ENCODE results near the gene PPP2R2C. TPM values are rescaled to one million over a fixed set of nuclear protein-coding genes. Genes with fewer than 3 reads are reported as not detected.

Gene PPP2R2C
- polyA plus RNA-seq, 1 donor (not counting 4 experiments of a cell fraction or from before 2014, with no cell fraction given): 12.3 TPM

DNA sequence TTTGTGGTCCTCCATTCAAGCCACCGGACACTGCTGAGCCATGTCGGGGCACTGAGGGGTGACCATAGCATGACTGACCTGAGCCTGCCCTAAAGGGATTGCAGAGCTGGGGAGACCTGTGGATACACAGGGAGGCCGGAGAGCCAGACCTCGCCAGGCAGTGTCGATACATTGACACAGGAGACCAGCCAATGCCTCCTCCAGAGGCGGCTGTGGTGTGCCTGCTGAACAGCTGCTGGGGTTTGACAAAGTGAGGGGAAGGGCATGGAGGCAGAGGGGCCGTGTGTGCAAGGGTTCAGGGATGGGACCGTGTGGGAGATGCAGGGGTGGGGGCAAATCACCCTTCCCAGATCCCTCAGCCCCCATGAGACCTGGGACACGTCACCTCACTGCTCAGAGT is 48.0 kb downstream of the PPP2R2C start:
- no peak overlapping the region for H3K9ac ChIP-seq (ENCODE audit: control insufficient read depth, extremely low read depth, insufficient read depth, low read length)
- FAIRE-seq: no peak
- no peaks in the 10 kb centered on the region for H3K27me3 ChIP-seq (ENCODE audit: control insufficient read depth, extremely low read depth, insufficient read depth, low read length)
- H3K27ac ChIP-seq (ENCODE audit: control insufficient read depth, insufficient read depth, low read length): no peak overlapping the region
- no peaks in the 10 kb centered on the region for H3K9me1 ChIP-seq (ENCODE audit: control insufficient read depth, extremely low read depth, insufficient read depth, low read length)
- no peak overlapping the region for H3K4me2 ChIP-seq (ENCODE audit: control insufficient read depth, extremely low read depth, insufficient read depth, low read depth, low read length)
- no peak overlapping the region for H2AFZ ChIP-seq (ENCODE audit: control insufficient read depth, low read length)
- dilution Hi-C loops (cut with MboI; ENCODE audit: extremely low pct_ligation_motif_present, low sequenced_read_pairs): no loop called here
- H3K36me3 ChIP-seq (ENCODE audit: control insufficient read depth in 2 of 2, extremely low read depth in 1 of 2, insufficient read depth in 2 of 2, low read length in 2 of 2): no peaks in the 10 kb centered on the region
- no peaks in the 10 kb centered on the region for H4K20me1 ChIP-seq (ENCODE audit: control insufficient read depth, extremely low read depth, insufficient read depth, low read length)
- no peaks in the 10 kb centered on the region for H3K4me1 ChIP-seq (ENCODE audit: control insufficient read depth, extremely low read depth, insufficient read depth, low read length)
- TF ChIP-seq, protein P1, sequence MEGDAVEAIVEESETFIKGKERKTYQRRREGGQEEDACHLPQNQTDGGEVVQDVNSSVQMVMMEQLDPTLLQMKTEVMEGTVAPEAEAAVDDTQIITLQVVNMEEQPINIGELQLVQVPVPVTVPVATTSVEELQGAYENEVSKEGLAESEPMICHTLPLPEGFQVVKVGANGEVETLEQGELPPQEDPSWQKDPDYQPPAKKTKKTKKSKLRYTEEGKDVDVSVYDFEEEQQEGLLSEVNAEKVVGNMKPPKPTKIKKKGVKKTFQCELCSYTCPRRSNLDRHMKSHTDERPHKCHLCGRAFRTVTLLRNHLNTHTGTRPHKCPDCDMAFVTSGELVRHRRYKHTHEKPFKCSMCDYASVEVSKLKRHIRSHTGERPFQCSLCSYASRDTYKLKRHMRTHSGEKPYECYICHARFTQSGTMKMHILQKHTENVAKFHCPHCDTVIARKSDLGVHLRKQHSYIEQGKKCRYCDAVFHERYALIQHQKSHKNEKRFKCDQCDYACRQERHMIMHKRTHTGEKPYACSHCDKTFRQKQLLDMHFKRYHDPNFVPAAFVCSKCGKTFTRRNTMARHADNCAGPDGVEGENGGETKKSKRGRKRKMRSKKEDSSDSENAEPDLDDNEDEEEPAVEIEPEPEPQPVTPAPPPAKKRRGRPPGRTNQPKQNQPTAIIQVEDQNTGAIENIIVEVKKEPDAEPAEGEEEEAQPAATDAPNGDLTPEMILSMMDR (optimal IDR thresholded peaks at IDR 0.05 in 1 of 3, IDR thresholded peaks at IDR 0.05 in 1 of 3, conservative IDR thresholded peaks at IDR 0.05 in 1 of 3; ENCODE audit: extremely low read depth in 1 of 3, insufficient read depth in 2 of 3, low read length in 3 of 3): no peak
- no peak for TF ChIP-seq EZH2 (IDR thresholded peaks at IDR 0.05; ENCODE audit: low read length)
- no peaks in the 10 kb centered on the region for H3K9me3 ChIP-seq (ENCODE audit: control insufficient read depth, low read depth, low read length)
- no peak overlapping the region for H3K4me3 ChIP-seq (ENCODE audit: control insufficient read depth in 2 of 3, extremely low read depth in 1 of 3, insufficient read depth in 2 of 3, low read depth in 1 of 3, low read length in 3 of 3)
- no peaks in the 10 kb centered on the region for H3K79me2 ChIP-seq (ENCODE audit: control insufficient read depth, insufficient read depth, low read length)
- DNase-seq (ENCODE audit: low read depth, low spot score): no peak

DNA sequence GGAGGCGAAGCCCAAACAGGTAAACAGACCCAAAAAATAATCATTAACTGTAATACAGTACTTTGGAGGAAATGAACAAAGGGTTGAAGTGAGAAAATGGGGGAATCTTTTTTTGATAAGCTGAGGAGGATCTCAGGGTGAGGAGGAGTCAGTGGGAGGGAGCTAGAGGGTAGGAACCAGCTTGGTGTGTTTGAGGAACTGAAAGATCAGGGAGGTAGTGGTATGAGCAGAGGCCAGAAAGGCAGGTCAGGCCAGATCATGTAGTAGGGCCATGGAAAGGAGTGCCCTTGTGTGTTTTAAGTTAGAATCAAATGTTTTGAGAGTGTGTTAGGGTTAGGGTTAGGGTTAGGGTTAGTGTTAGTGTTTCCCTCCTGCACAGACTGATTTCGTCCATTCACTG is 48.8 kb downstream of the PPP2R2C start:
- H2AFZ ChIP-seq (ENCODE audit: control insufficient read depth, low read length): no peak overlapping the region
- H3K79me2 ChIP-seq (ENCODE audit: control insufficient read depth, insufficient read depth, low read length): no peaks in the 10 kb centered on the region
- no peaks in the 10 kb centered on the region for H4K20me1 ChIP-seq (ENCODE audit: control insufficient read depth, extremely low read depth, insufficient read depth, low read length)
- no peaks in the 10 kb centered on the region for H3K36me3 ChIP-seq (ENCODE audit: control insufficient read depth in 2 of 2, extremely low read depth in 1 of 2, insufficient read depth in 2 of 2, low read length in 2 of 2)
- no peak for DNase-seq (ENCODE audit: low read depth, low spot score)
- no peaks in the 10 kb centered on the region for H3K9me1 ChIP-seq (ENCODE audit: control insufficient read depth, extremely low read depth, insufficient read depth, low read length)
- H3K9ac ChIP-seq (ENCODE audit: control insufficient read depth, extremely low read depth, insufficient read depth, low read length): no peak overlapping the region
- H3K4me2 ChIP-seq (ENCODE audit: control insufficient read depth, extremely low read depth, insufficient read depth, low read depth, low read length): no peak overlapping the region
- H3K4me3 ChIP-seq (ENCODE audit: control insufficient read depth in 2 of 3, extremely low read depth in 1 of 3, insufficient read depth in 2 of 3, low read depth in 1 of 3, low read length in 3 of 3): no peak overlapping the region
- no peak overlapping the region for H3K27ac ChIP-seq (ENCODE audit: control insufficient read depth, insufficient read depth, low read length)
- no peaks in the 10 kb centered on the region for H3K9me3 ChIP-seq (ENCODE audit: control insufficient read depth, low read depth, low read length)
- no peak for TF ChIP-seq EZH2 (IDR thresholded peaks at IDR 0.05; ENCODE audit: low read length)
- TF ChIP-seq, protein P1 (optimal IDR thresholded peaks at IDR 0.05 in 1 of 3, IDR thresholded peaks at IDR 0.05 in 1 of 3, conservative IDR thresholded peaks at IDR 0.05 in 1 of 3; ENCODE audit: extremely low read depth in 1 of 3, insufficient read depth in 2 of 3, low read length in 3 of 3): no peak
- H3K27me3 ChIP-seq (ENCODE audit: control insufficient read depth, extremely low read depth, insufficient read depth, low read length): no peaks in the 10 kb centered on the region
- no peaks in the 10 kb centered on the region for H3K4me1 ChIP-seq (ENCODE audit: control insufficient read depth, extremely low read depth, insufficient read depth, low read length)
- dilution Hi-C loops (cut with MboI; ENCODE audit: extremely low pct_ligation_motif_present, low sequenced_read_pairs): no loop called here
- FAIRE-seq: no peak
